Nephron progenitor cell (in vitro differentiated cells): ENCODE data around the gene HDC.

Source experiments
- DNase-seq: peaks from one replicate; pipeline ENCODE4 v3.0.0; 2021
- H3K27ac Mint-ChIP-seq: 2 replicates; pipeline ENCODE4 v1.8.0; 2021; ENCODE audit warnings: mild to moderate bottlenecking, moderate library complexity, mixed read lengths
- H3K27me3 Mint-ChIP-seq: 2 replicates; pipeline ENCODE4 v1.8.0; 2021; ENCODE audit warnings: mild to moderate bottlenecking, low read depth, mixed read lengths; ENCODE audit not compliant: poor library complexity
- H3K36me3 Mint-ChIP-seq: 2 replicates; pipeline ENCODE4 v1.8.0; 2021; ENCODE audit warnings: low read depth, mixed read lengths
- H3K4me1 Mint-ChIP-seq: 2 replicates; pipeline ENCODE4 v1.8.0; 2021; ENCODE audit warnings: mixed read lengths
- H3K4me3 Mint-ChIP-seq: 2 replicates; pipeline ENCODE4 v1.8.0; 2021; ENCODE audit warnings: mild to moderate bottlenecking, moderate library complexity, mixed read lengths
- H3K9me3 Mint-ChIP-seq: 2 replicates; pipeline ENCODE4 v1.8.0; 2021; ENCODE audit warnings: mild to moderate bottlenecking, moderate library complexity, mixed read lengths
- CTCF ChIP-seq: fragments of 200-600 bp; sonication (generic); IDR thresholded peaks from 2 replicates; pipeline ENCODE4 v1.5.0; 2021; ENCODE audit warnings: antibody characterized with exemption

Gene HDC

GRCh38 chr15:50241684-50242450 is 23.7 kb downstream of the HDC start:
- Mint-ChIP-seq H3K36me3 (no peaks in the 10 kb centered on the region), H3K27me3 (no peaks in the 10 kb centered on the region), H3K4me3 (no peak overlapping the region), H3K9me3 (no peaks in the 10 kb centered on the region), H3K4me1 (peaks cover 5% of the 10 kb centered on the region), H3K27ac (peak overlapping the region; percentile 21)
- no peak for TF ChIP-seq CTCF
- no peak for DNase-seq

GRCh38 chr15:50238255-50238654 is 27.3 kb downstream of the HDC start:
- no peak overlapping the region for H3K27ac Mint-ChIP-seq
- no peaks in the 10 kb centered on the region for H3K27me3 Mint-ChIP-seq
- no peak overlapping the region for H3K4me3 Mint-ChIP-seq
- TF ChIP-seq CTCF: no peak
- H3K36me3 Mint-ChIP-seq: no peaks in the 10 kb centered on the region
- no peak for DNase-seq
- peaks cover 5% of the 10 kb centered on the region for H3K4me1 Mint-ChIP-seq
- H3K9me3 Mint-ChIP-seq: no peaks in the 10 kb centered on the region

- Mint-ChIP-seq H3K4me1 (no peaks in the 10 kb centered on the region), H3K27me3 (no peaks in the 10 kb centered on the region), H3K9me3 (no peaks in the 10 kb centered on the region), H3K27ac (no peak overlapping the region), H3K4me3 (no peak overlapping the region), H3K36me3 (no peaks in the 10 kb centered on the region)
- no peak for DNase-seq
- TF ChIP-seq CTCF: no peak
Measured at GRCh38 chr15:50236433-50236832, 29.1 kb downstream of the HDC start.

- Mint-ChIP-seq H3K9me3 (no peaks in the 10 kb centered on the region), H3K27ac (no peak overlapping the region), H3K36me3 (no peaks in the 10 kb centered on the region), H3K27me3 (no peaks in the 10 kb centered on the region), H3K4me3 (no peak overlapping the region), H3K4me1 (no peaks in the 10 kb centered on the region)
- no peak for DNase-seq
- no peak for TF ChIP-seq CTCF
Measured at GRCh38 chr15:50235794-50236193, 29.7 kb downstream of the HDC start.

DNA sequence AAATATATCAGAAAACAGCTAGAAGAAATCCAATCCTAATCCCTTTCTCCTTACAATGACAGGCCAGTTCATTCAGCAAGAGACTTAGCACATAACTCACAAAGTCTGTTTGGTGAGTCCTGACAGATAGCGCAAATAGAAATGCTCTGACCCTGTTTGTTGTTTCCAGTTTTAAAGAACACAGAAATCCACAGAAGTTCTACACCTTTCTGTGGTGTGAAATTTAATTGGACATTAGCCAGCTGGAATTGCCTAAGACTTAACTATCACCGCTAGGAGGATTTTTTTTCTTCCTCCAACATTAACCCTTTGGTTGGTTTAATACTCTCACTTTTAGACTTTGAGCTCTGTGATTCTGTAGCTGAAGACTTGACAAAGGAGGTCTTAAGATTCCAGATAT is 30.8 kb downstream of the HDC start:
- no peaks in the 10 kb centered on the region for H3K36me3 Mint-ChIP-seq
- no peaks in the 10 kb centered on the region for H3K9me3 Mint-ChIP-seq
- no peaks in the 10 kb centered on the region for H3K4me1 Mint-ChIP-seq
- no peak for TF ChIP-seq CTCF
- no peak for DNase-seq
- no peak overlapping the region for H3K27ac Mint-ChIP-seq
- no peaks in the 10 kb centered on the region for H3K27me3 Mint-ChIP-seq
- no peak overlapping the region for H3K4me3 Mint-ChIP-seq

GRCh38 chr15:50233192-50233736 is 32.3 kb downstream of the HDC start:
- no peak overlapping the region for H3K27ac Mint-ChIP-seq
- H3K4me1 Mint-ChIP-seq: no peaks in the 10 kb centered on the region
- H3K4me3 Mint-ChIP-seq: no peak overlapping the region
- no peaks in the 10 kb centered on the region for H3K36me3 Mint-ChIP-seq
- no peaks in the 10 kb centered on the region for H3K27me3 Mint-ChIP-seq
- H3K9me3 Mint-ChIP-seq: no peaks in the 10 kb centered on the region
- TF ChIP-seq CTCF: no peak
- DNase-seq: no peak
